GM21737 (cell line): ENCODE data around the gene MTFR2.
"Not testable (repeated sequence)": the region's sequence is repeated elsewhere in the genome, so short reads cannot be mapped to it uniquely, and the experiment has no call there.

Experiments used
- ATAC-seq: cut with Tn5 transposase; IDR thresholded peaks from one replicate; pipeline ENCODE4 v1.9.1; 2021; ENCODE audit warnings: mild to moderate bottlenecking, moderate library complexity; ENCODE audit not compliant: unreplicated experiment

The MTFR2 gene

GRCh38 chr6:136236466-136237293 lies 13.4 kb downstream of the MTFR2 start:
- no peak for ATAC-seq

- ATAC-seq = no peak
Measured at GRCh38 chr6:136235233-136235564, 14.9 kb downstream of the MTFR2 start.

- ATAC-seq = no peak
Measured at GRCh38 chr6:136232701-136233100, 17.4 kb downstream of the MTFR2 start.

- no peak for ATAC-seq
Measured at GRCh38 chr6:136230219-136230853, 19.8 kb downstream of the MTFR2 start.

- ATAC-seq = no peak
Measured at GRCh38 chr6:136228814-136229213, 21.3 kb downstream of the MTFR2 start.

GRCh38 chr6:136226674-136227377 lies 23.3 kb downstream of the MTFR2 start:
- no peak for ATAC-seq

- ATAC-seq = no peak
Measured at GRCh38 chr6:136226027-136226673, 24.0 kb downstream of the MTFR2 start.

- ATAC-seq = no peak
Measured at GRCh38 chr6:136225496-136225895, 24.6 kb downstream of the MTFR2 start.

- not testable (repeated sequence) for ATAC-seq
Measured at GRCh38 chr6:136224974-136225373, 25.1 kb downstream of the MTFR2 start.

- ATAC-seq = no peak
Measured at GRCh38 chr6:136216503-136217401, 33.4 kb downstream of the MTFR2 start.

- no peak for ATAC-seq
Measured at GRCh38 chr6:136213853-136214252, 36.3 kb downstream of the MTFR2 start.

GRCh38 chr6:136213012-136213539 lies 37.0 kb downstream of the MTFR2 start:
- no peak for ATAC-seq

GRCh38 chr6:136212608-136213007 lies 37.5 kb downstream of the MTFR2 start:
- ATAC-seq = no peak

- ATAC-seq = no peak
Measured at GRCh38 chr6:136210398-136211165, 39.5 kb downstream of the MTFR2 start.

GRCh38 chr6:136209496-136209895 lies 40.6 kb downstream of the MTFR2 start:
- ATAC-seq = no peak

GRCh38 chr6:136208783-136209182 lies 41.3 kb downstream of the MTFR2 start:
- no peak for ATAC-seq

GRCh38 chr6:136201732-136202131 lies 48.4 kb downstream of the MTFR2 start:
- no peak for ATAC-seq

GRCh38 chr6:136192902-136193301 lies 57.2 kb downstream of the MTFR2 start:
- ATAC-seq = no peak

- ATAC-seq = no peak
Measured at GRCh38 chr6:136191606-136192312, 58.4 kb downstream of the MTFR2 start.
